HepG2 (cell line): ENCODE data around the gene DAD1. TPM values are rescaled to one million over a fixed set of nuclear protein-coding genes. Genes with fewer than 3 reads are reported as not detected.

ENCODE experiments used
- ATAC-seq: fragments of 200-7000 bp; cut with Tn5 transposase; 3 replicates; pipeline ENCODE4 v1.9.1; 2020; ENCODE audit warnings: mild to moderate bottlenecking, moderate library complexity
- BruUV-seq: library from RNA; stranded (reverse); fragments of 400-500 nt; replicated peaks from 2 replicates; lab custom pipeline; 2021; lab: Mats Ljungman, UMichigan
- CTCF ChIA-PET: fragments of 300-600 bp; formaldehyde crosslinking; extraction: SDS; loops from one replicate; lab custom pipeline; 2021; ENCODE audit warnings: low total read pairs, inconsistent platforms, low intra/inter-chr PET ratio; lab: Yijun Ruan, JAX
- POLR2A ChIA-PET: fragments of 350-600 bp; sonication (Branson Sonifier 250); formaldehyde crosslinking; loops from one replicate; lab custom pipeline; 2020; ENCODE audit warnings: antibody characterized with exemption, inconsistent platforms; lab: Yijun Ruan, JAX
- DNase-seq: peaks from one replicate; pipeline ENCODE4 v3.0.0-alpha.2; 2015; ENCODE audit warnings: low spot score
- FAIRE-seq: peaks from 3 replicates; lab custom pipeline; 2011; peaks lifted over from hg19 to GRCh38; lab: Jason Lieb, UNC
- H2AFZ ChIP-seq: one replicate; pipeline ENCODE4 v1.6.1; 2011; ENCODE audit warnings: low read length, inconsistent platforms
- H3K27ac ChIP-seq: fragments of 300-600 bp; 3 replicates; pipeline ENCODE4 v1.8.0; 2011; ENCODE audit warnings: mixed run types, mild to moderate bottlenecking, mixed read lengths, low read length, inconsistent platforms; ENCODE audit not compliant: insufficient read depth; ENCODE audit errors: extremely low read length
- H3K27me3 ChIP-seq, 2 experiments: fragments of 200-600 bp in 1 of 2; 2 replicates in 1 of 2; 3 replicates in 1 of 2; pipeline versions ENCODE4 v1.6.0 to v1.8.0; 2011; ENCODE audit warnings: low read length in 2 of 2, mild to moderate bottlenecking in 2 of 2, moderate library complexity in 2 of 2, inconsistent platforms in 1 of 2; ENCODE audit not compliant: insufficient read depth in 2 of 2, control insufficient read depth in 1 of 2
- H3K36me3 ChIP-seq, 2 experiments: fragments of 200-600 bp in 1 of 2; replicated peaks in 1 of 2; 2 replicates in 1 of 2; 3 replicates in 1 of 2; pipeline versions ENCODE4 v1.5.1 to v1.8.0; 2011; ENCODE audit warnings: low read length in 2 of 2, inconsistent platforms in 1 of 2; ENCODE audit not compliant: insufficient read depth in 2 of 2, control insufficient read depth in 1 of 2
- H3K4me1 ChIP-seq: 2 replicates; pipeline ENCODE4 v1.5.1; 2012; ENCODE audit warnings: low read length, inconsistent platforms; ENCODE audit not compliant: insufficient read depth
- H3K4me2 ChIP-seq: 2 replicates; pipeline ENCODE4 v1.6.0; 2011; ENCODE audit warnings: low read depth, low read length, inconsistent platforms
- H3K4me3 ChIP-seq, 3 experiments: fragments of 200-600 bp in 1 of 3; sonication (generic), shearing (Covaris generic) in 1 of 3; replicated peaks in 1 of 3; 2 replicates each; pipeline ENCODE4 v1.5.1; 2011 to 2016; ENCODE audit warnings: low read length in 3 of 3, inconsistent platforms in 2 of 3, low read depth in 2 of 3, mild to moderate bottlenecking in 2 of 3, control low read depth in 1 of 3, mixed read lengths in 1 of 3; ENCODE audit not compliant: insufficient read depth in 1 of 3
- H3K79me2 ChIP-seq: one replicate; pipeline ENCODE4 v1.6.1; 2011; ENCODE audit warnings: low read length, inconsistent platforms; ENCODE audit not compliant: insufficient read depth
- H3K9ac ChIP-seq: 2 replicates; pipeline ENCODE4 v1.6.0; 2011; ENCODE audit warnings: mild to moderate bottlenecking, low read depth, low read length, inconsistent platforms; ENCODE audit not compliant: insufficient read depth
- H3K9me3 ChIP-seq: 2 replicates; pipeline ENCODE4 v1.5.1; 2012; ENCODE audit warnings: mild to moderate bottlenecking, low read length
- H4K20me1 ChIP-seq: 2 replicates; pipeline ENCODE4 v1.6.0; 2011; ENCODE audit warnings: inconsistent platforms, mild to moderate bottlenecking, low read length, moderate library complexity; ENCODE audit not compliant: insufficient read depth
- CHCHD3 ChIP-seq: sonication (generic); formaldehyde crosslinking; IDR thresholded peaks from 2 replicates; pipeline ENCODE4 v1.8.0; 2022; ENCODE audit warnings: mild to moderate bottlenecking, missing genetic modification reagents, moderate library complexity
- FOXO1 ChIP-seq: sonication (generic); formaldehyde crosslinking; IDR thresholded peaks from 2 replicates; pipeline ENCODE4 v1.4.0; 2020; ENCODE audit warnings: missing genetic modification reagents
- HDAC2 ChIP-seq: sonication (generic); formaldehyde crosslinking; IDR thresholded peaks from 2 replicates; pipeline ENCODE4 v1.4.0; 2020; ENCODE audit warnings: missing genetic modification reagents
- IRF2 ChIP-seq: IDR thresholded peaks from 2 replicates; pipeline ENCODE4 v1.6.1; 2018; ENCODE audit warnings: missing genetic modification reagents, missing compliant biosample characterization
- NFIC ChIP-seq: IDR thresholded peaks from 2 replicates; pipeline ENCODE4 v1.6.1; 2012; ENCODE audit warnings: mild to moderate bottlenecking, low read length, inconsistent platforms
- NFKB2 ChIP-seq: sonication (generic); formaldehyde crosslinking; IDR thresholded peaks from 2 replicates; pipeline ENCODE4 v1.4.0; 2020; ENCODE audit warnings: missing genetic modification reagents, borderline replicate concordance
- RBM22 ChIP-seq: fragments of 200-400 bp; formaldehyde crosslinking; optimal IDR thresholded peaks from 2 replicates; pipeline ENCODE3; 2017; ENCODE audit warnings: mild to moderate bottlenecking, low read length, moderate library complexity
- RFX1 ChIP-seq: fragments of 450-650 bp; IDR thresholded peaks from 2 replicates; pipeline ENCODE4 v1.6.1; 2017
- RFX3 ChIP-seq: IDR thresholded peaks from 2 replicates; pipeline ENCODE4 v1.6.1; 2016; ENCODE audit warnings: missing biosample characterization, missing genetic modification reagents
- SKI ChIP-seq: fragments of 450-650 bp; IDR thresholded peaks from one replicate; pipeline ENCODE4 v1.6.1; 2018; ENCODE audit warnings: mild to moderate bottlenecking; ENCODE audit not compliant: partially characterized antibody
- SMAD1 ChIP-seq: sonication (generic); formaldehyde crosslinking; IDR thresholded peaks from 2 replicates; pipeline ENCODE4 v1.4.0; 2020; ENCODE audit warnings: missing genetic modification reagents, low read depth, mild to moderate bottlenecking, borderline replicate concordance
- TCF7 ChIP-seq: sonication (generic); IDR thresholded peaks from 2 replicates; pipeline ENCODE4 v1.6.1; 2016; ENCODE audit warnings: antibody characterized with exemption, low read depth
- ZFAT ChIP-seq: sonication (generic); formaldehyde crosslinking; conservative IDR thresholded peaks from 2 replicates; pipeline ENCODE4 v1.8.1; 2023; ENCODE audit warnings: missing genetic modification reagents, inconsistent platforms
- ZNF138 ChIP-seq: sonication (generic); formaldehyde crosslinking; IDR thresholded peaks from 2 replicates; pipeline ENCODE4 v1.5.0; 2020; ENCODE audit warnings: mild to moderate bottlenecking, low read depth, missing genetic modification reagents
- ZNF510 ChIP-seq: sonication (generic); formaldehyde crosslinking; IDR thresholded peaks from 2 replicates; pipeline ENCODE4 v1.4.0; 2020; ENCODE audit warnings: low read depth, mild to moderate bottlenecking, missing genetic modification reagents
- ZNF614 ChIP-seq: IDR thresholded peaks from 2 replicates; pipeline ENCODE4 v1.6.1; 2018; ENCODE audit warnings: missing biosample characterization, missing genetic modification reagents, inconsistent platforms, borderline replicate concordance
- ZNF660 ChIP-seq: sonication (generic); formaldehyde crosslinking; IDR thresholded peaks from 2 replicates; pipeline ENCODE4 v1.5.1; 2020; ENCODE audit warnings: mild to moderate bottlenecking, low read depth, missing genetic modification reagents, borderline replicate concordance
- ZNF7 ChIP-seq: IDR thresholded peaks from 2 replicates; pipeline ENCODE4 v1.6.1; 2016; ENCODE audit warnings: missing biosample characterization, missing genetic modification reagents
- ZNF83 ChIP-seq: sonication (generic); formaldehyde crosslinking; IDR thresholded peaks from 2 replicates; pipeline ENCODE4 v1.4.0; 2020; ENCODE audit warnings: missing genetic modification reagents, mild to moderate bottlenecking, borderline replicate concordance
- WGBS: methylation state at CpG from one replicate; pipeline ENCODE4 v1.1.6; 2017; ENCODE audit warnings: low lambda C conversion rate; 5-methylcytosine and 5-hydroxymethylcytosine counted together
- in situ Hi-C: cut with HindIII; loops from 2 replicates; pipeline ENCODE4 v1.10.0; 2017; ENCODE audit warnings: low pct_unique_long_range_greater_than_20kb; ENCODE audit not compliant: extremely low pct_ligation_motif_present
- intact Hi-C: fragments of 100-400 bp; cut with micrococcal nuclease; formaldehyde crosslinking; loops from one replicate; pipeline ENCODE4 v1.10.0; 2022; ENCODE audit not compliant: unreplicated experiment
- polyA plus RNA-seq, 8 experiments: library from polyadenylated mRNA; depleted of rRNA in 3 of 8; stranded (reverse) in 7 of 8; unstranded in 1 of 8; fragments of >200 nt; fragmentation: Illumina TruSeq in 4 of 8; extraction: Trizol in 4 of 8; gene quantifications; 2 replicates each; pipeline versions ENCODE4 v1.2.1 to v1.2.3, GENCODE V29; 2011 to 2016; ENCODE audit warnings: low read depth in 4 of 8, missing spikeins in 1 of 8, mixed read lengths in 1 of 8; ENCODE audit not compliant: insufficient read depth in 1 of 8
- total RNA-seq, 5 experiments: library from RNA; depleted of rRNA; stranded (reverse); fragments of >200 nt; fragmentation: Illumina TruSeq; extraction: Trizol; gene quantifications; 2 replicates each; pipeline ENCODE4 v1.2.3, GENCODE V29; 2016; ENCODE audit warnings: low read depth in 1 of 5
- TF ChIP-seq, protein P1 (sequence below): sonication (generic); formaldehyde crosslinking; IDR thresholded peaks from 2 replicates; pipeline ENCODE4 v1.5.0; 2020; ENCODE audit warnings: missing genetic modification reagents

The DAD1 gene
- total and polyA plus RNA-seq, 2 of the 13 experiments (the other 11 are each of a cell fraction or from before 2014, with no cell fraction given), result 558 to 626 TPM

DNA sequence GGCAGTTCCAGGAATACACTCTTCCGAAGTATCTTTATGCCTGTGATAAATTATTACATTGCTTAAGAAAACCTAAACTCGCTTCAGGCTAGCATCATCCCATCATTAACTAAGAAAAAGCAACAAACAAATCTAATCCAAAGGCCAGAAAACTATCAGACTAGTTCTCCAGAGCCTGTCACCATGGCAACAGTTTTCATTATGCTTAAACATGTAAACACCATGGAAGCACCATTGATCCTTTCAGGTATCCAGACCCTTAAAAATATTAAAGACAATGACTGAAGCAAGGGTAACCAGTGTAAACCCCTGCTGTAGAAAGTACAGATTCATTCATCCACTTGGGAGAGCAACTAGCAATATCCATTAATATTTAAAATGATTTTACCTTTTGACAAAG is 9.8 kb downstream of the DAD1 start:
- no peak for FAIRE-seq
- ChIA-PET CTCF (no interaction called here), POLR2A (interaction anchor here (3.5 kb wide), 1 partner anchor 10 kb away, joined by 18 read pairs; no protein-coding TSS in a partner anchor)
- peaks cover 52% of the 10 kb centered on the region for H3K79me2 ChIP-seq
- no peak for DNase-seq
- in situ Hi-C loops (loop anchor here (25.0 kb wide), 1 partner anchor 1533 kb away; the partner anchor contains the start of genes DCAF11 and NRL), intact Hi-C loops (no loop called here)
- H3K4me2 ChIP-seq, result no peak overlapping the region
- no peak for ATAC-seq
- H3K27ac ChIP-seq, result no peak overlapping the region
- H4K20me1 ChIP-seq, result peaks cover 3% of the 10 kb centered on the region
- no peak overlapping the region for H3K9ac ChIP-seq
- no TSS peak for BruUV-seq
- WGBS, result 96% methylated on average over 2 of the region's 2 CpGs
- no peak overlapping the region for H3K4me3 ChIP-seq
- H3K9me3 ChIP-seq, result no peaks in the 10 kb centered on the region
- H3K36me3 ChIP-seq, result peaks cover 10 to 19% of the 10 kb centered on the region in 2 experiments
- no peak for TF ChIP-seq IRF2
- TF ChIP-seq RFX3 (CRISPR knock-in tag), result peak; percentile 69
- peak; percentile 76 for TF ChIP-seq RFX1
- no peaks in the 10 kb centered on the region for H3K27me3 ChIP-seq
- H2AFZ ChIP-seq, result no peak overlapping the region
- H3K4me1 ChIP-seq, result peaks cover 11% of the 10 kb centered on the region

- H3K4me2 ChIP-seq, result no peak overlapping the region
- intact Hi-C loops, result no loop called here
- FAIRE-seq, result no peak
- ChIA-PET CTCF (no interaction called here), POLR2A (no interaction called here)
- peaks cover 3% of the 10 kb centered on the region for H4K20me1 ChIP-seq
- H3K9ac ChIP-seq, result no peak overlapping the region
- DNase-seq, result no peak
- H3K27ac ChIP-seq, result no peak overlapping the region
- WGBS, result 82% methylated on average over 6 of the region's 6 CpGs
- BruUV-seq, result no TSS peak
- no peak overlapping the region for H3K4me3 ChIP-seq
- H3K27me3 ChIP-seq, result no peaks in the 10 kb centered on the region
- H3K9me3 ChIP-seq, result no peaks in the 10 kb centered on the region
- in situ Hi-C loops, result loop anchor here (25.0 kb wide), 1 partner anchor 1535 kb away; the partner anchor contains the start of genes DCAF11 and NRL
- H2AFZ ChIP-seq, result no peak overlapping the region
- no peak for ATAC-seq
- peaks cover 24% of the 10 kb centered on the region for H3K4me1 ChIP-seq
- peaks cover 44% of the 10 kb centered on the region for H3K79me2 ChIP-seq
- H3K36me3 ChIP-seq, result peaks cover 17 to 31% of the 10 kb centered on the region in 2 experiments
- TF ChIP-seq ZNF660 (CRISPR knock-in tag) (no peak), ZNF510 (CRISPR knock-in tag) (no peak), SKI (no peak), NFIC (no peak), ZNF138 (CRISPR knock-in tag) (no peak), FOXO1 (CRISPR knock-in tag) (no peak), NFKB2 (CRISPR knock-in tag) (no peak), ZNF7 (CRISPR knock-in tag) (no peak), HDAC2 (no peak), SMAD1 (no peak), RBM22 (no peak), CHCHD3 (CRISPR knock-in tag) (no peak), TCF7 (no peak), ZNF614 (no peak), ZNF83 (no peak), ZFAT (CRISPR knock-in tag) (no peak)
- TF ChIP-seq, protein P1, sequence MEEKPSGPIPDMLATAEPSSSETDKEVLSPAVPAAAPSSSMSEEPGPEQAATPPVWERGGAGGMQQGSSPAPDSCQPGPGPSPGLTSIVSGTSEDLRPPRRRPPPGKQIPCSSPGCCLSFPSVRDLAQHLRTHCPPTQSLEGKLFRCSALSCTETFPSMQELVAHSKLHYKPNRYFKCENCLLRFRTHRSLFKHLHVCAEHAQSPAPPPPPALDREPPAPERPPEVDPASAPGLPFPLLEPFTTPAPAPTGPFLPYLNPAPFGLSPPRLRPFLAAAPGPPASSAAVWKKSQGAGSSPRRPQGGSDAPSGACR (CRISPR knock-in tag), result no peak
These were observed 11.6 kb downstream of the DAD1 start for GRCh38 chr14:22577334-22577908.
